GM12878 (cell line): ENCODE measurements around the gene CACNA1G. TPM values are rescaled to one million over a fixed set of nuclear protein-coding genes. Genes with fewer than 3 reads are reported as not detected.

Experiments
- ATAC-seq: fragments of 200-7000 bp; cut with Tn5 transposase; 3 replicates; pipeline ENCODE4 v1.9.1; 2020; ENCODE audit warnings: mild to moderate bottlenecking, moderate library complexity
- BruUV-seq: library from RNA; stranded (reverse); fragments of 400-500 nt; replicated peaks from 2 replicates; lab custom pipeline; 2021; lab: Mats Ljungman, UMichigan
- CTCF ChIA-PET: fragments of 300-600 bp; sonication (Branson Sonifier 250); formaldehyde crosslinking; extraction: SDS; loops from one replicate; lab custom pipeline; 2021; ENCODE audit warnings: inconsistent platforms; lab: Yijun Ruan, JAX
- POLR2A ChIA-PET: fragments of 350-600 bp; formaldehyde crosslinking; extraction: SDS; loops from one replicate; lab custom pipeline; 2021; ENCODE audit warnings: inconsistent platforms; lab: Charles Lee
- RAD21 ChIA-PET: fragments of 300-600 bp; sonication (Branson Sonifier 250); formaldehyde crosslinking; loops from one replicate; lab custom pipeline; 2023; ENCODE audit warnings: antibody characterized with exemption; ENCODE audit not compliant: unreplicated experiment; lab: Charles Lee
- SMC1A ChIA-PET: fragments of 300-600 bp; sonication (Branson Sonifier 250); formaldehyde crosslinking; loops from one replicate; lab custom pipeline; 2023; ENCODE audit not compliant: unreplicated experiment, uncharacterized antibody; lab: Charles Lee
- DNase-seq: peaks from one replicate; pipeline ENCODE4 v3.0.0-alpha.2; 2011; ENCODE audit warnings: low read depth, low spot score
- FAIRE-seq: peaks from 3 replicates; lab custom pipeline; 2011; peaks lifted over from hg19 to GRCh38; lab: Jason Lieb, UNC
- H2AFZ ChIP-seq: 2 replicates; pipeline ENCODE4 v1.6.0; 2011; ENCODE audit warnings: low read depth, low read length, control low read depth; ENCODE audit not compliant: control insufficient read depth
- H3K27ac ChIP-seq: 2 replicates; pipeline ENCODE4 v1.5.1; 2011; ENCODE audit warnings: control low read depth; ENCODE audit not compliant: control insufficient read depth, insufficient read depth
- H3K27me3 ChIP-seq, 2 experiments: replicated peaks in 1 of 2; 2 replicates each; pipeline versions ENCODE4 v1.6.0 to v1.6.1; 2011; ENCODE audit warnings: low read length in 1 of 2; ENCODE audit not compliant: control insufficient read depth in 2 of 2, insufficient read depth in 2 of 2
- H3K36me3 ChIP-seq, 2 experiments: 2 replicates each; pipeline ENCODE4 v1.5.1; 2011; ENCODE audit warnings: low read length in 1 of 2; ENCODE audit not compliant: control insufficient read depth in 2 of 2, insufficient read depth in 2 of 2
- H3K4me1 ChIP-seq: 2 replicates; pipeline ENCODE4 v1.6.1; 2011; ENCODE audit warnings: mild to moderate bottlenecking, low read length, moderate library complexity, mixed read lengths; ENCODE audit not compliant: control insufficient read depth, insufficient read depth
- H3K4me2 ChIP-seq: 2 replicates; pipeline ENCODE4 v1.6.0; 2011; ENCODE audit warnings: control low read depth; ENCODE audit not compliant: control insufficient read depth, insufficient read depth
- H3K4me3 ChIP-seq: fragments of 200-600 bp; sonication (generic); 2 replicates; pipeline ENCODE4 v1.5.1; 2016
- H3K79me2 ChIP-seq: 2 replicates; pipeline ENCODE4 v1.6.0; 2011; ENCODE audit warnings: low read length; ENCODE audit not compliant: control insufficient read depth, insufficient read depth
- H3K9ac ChIP-seq: 2 replicates; pipeline ENCODE4 v1.8.0; 2011; ENCODE audit warnings: low read length, control low read depth, mixed read lengths; ENCODE audit not compliant: control insufficient read depth, insufficient read depth
- H3K9me3 ChIP-seq: replicated peaks from 3 replicates; pipeline ENCODE4 v1.5.1; 2011; ENCODE audit warnings: mild to moderate bottlenecking, low read length; ENCODE audit not compliant: control insufficient read depth, insufficient read depth
- H4K20me1 ChIP-seq: 2 replicates; pipeline ENCODE4 v1.6.0; 2011; ENCODE audit not compliant: control insufficient read depth, insufficient read depth
- CBX3 ChIP-seq: fragments of 200-600 bp; sonication (generic); IDR thresholded peaks from 2 replicates; pipeline ENCODE4 v1.6.1; 2016; ENCODE audit warnings: low read depth, borderline replicate concordance
- CREB1 ChIP-seq: IDR thresholded peaks from 2 replicates; pipeline ENCODE4 v1.6.1; 2012; ENCODE audit warnings: low read depth, mild to moderate bottlenecking, inconsistent platforms
- GABPA ChIP-seq: IDR thresholded peaks from 2 replicates; pipeline ENCODE4 v1.6.1; 2014; ENCODE audit warnings: antibody characterized with exemption, low read depth, mild to moderate bottlenecking, inconsistent platforms
- IRF4 ChIP-seq: IDR thresholded peaks from 2 replicates; pipeline ENCODE4 v1.6.1; 2011; ENCODE audit warnings: low read depth, low read length
- MEF2A ChIP-seq: IDR thresholded peaks from 2 replicates; pipeline ENCODE4 v1.6.1; 2011; ENCODE audit warnings: low read depth, mild to moderate bottlenecking, low read length, moderate library complexity; ENCODE audit not compliant: insufficient read depth
- NFYB ChIP-seq: IDR thresholded peaks from 2 replicates; pipeline ENCODE4 v1.6.1; 2011; ENCODE audit warnings: low read depth, mild to moderate bottlenecking, low read length, improper control_type of control experiment, moderate library complexity; ENCODE audit not compliant: insufficient read depth
- RELA ChIP-seq: fragments of 450-650 bp; IDR thresholded peaks from 2 replicates; pipeline ENCODE4 v1.8.0; 2014; ENCODE audit warnings: borderline replicate concordance; ENCODE audit not compliant: partially characterized antibody
- SIN3A ChIP-seq: IDR thresholded peaks from 2 replicates; pipeline ENCODE4 v1.6.1; 2012; ENCODE audit warnings: low read depth, low read length, improper control_type of control experiment
- SUZ12 ChIP-seq: fragments of 200-600 bp; sonication (generic); IDR thresholded peaks from one replicate; pipeline ENCODE4 v1.6.1; 2018; ENCODE audit warnings: antibody characterized with exemption, mild to moderate bottlenecking; ENCODE audit not compliant: unreplicated experiment
- YBX1 ChIP-seq: fragments of 450-650 bp; IDR thresholded peaks from 2 replicates; pipeline ENCODE4 v1.6.1; 2016; ENCODE audit warnings: antibody characterized with exemption
- YY1 ChIP-seq: IDR thresholded peaks from 2 replicates; pipeline ENCODE4 v1.6.1; 2011; ENCODE audit warnings: low read depth, mild to moderate bottlenecking, low read length
- ZSCAN29 ChIP-seq: fragments of 450-650 bp; IDR thresholded peaks from 2 replicates; pipeline ENCODE4 v1.6.1; 2017; ENCODE audit warnings: mild to moderate bottlenecking, moderate library complexity
- WGBS: methylation state at CpG from one replicate; pipeline ENCODE4 v1.1.6; 2016; ENCODE audit warnings: low lambda C conversion rate; ENCODE audit not compliant: insufficient replicate concordance, insufficient coverage; ENCODE audit errors: missing lambda C conversion rate; 5-methylcytosine and 5-hydroxymethylcytosine counted together
- in situ Hi-C: fragments of 300-500 bp; cut with MboI; formaldehyde crosslinking; loops from 9 replicates; pipeline ENCODE4 v1.14.3; 2018; ENCODE audit warnings: mixed read lengths
- intact Hi-C: fragments of 100-400 bp; cut with micrococcal nuclease; formaldehyde crosslinking; loops from one replicate; pipeline ENCODE4 v1.14.2; 2022; ENCODE audit not compliant: unreplicated experiment
- polyA plus RNA-seq, 11 experiments: library from polyadenylated mRNA; depleted of rRNA in 4 of 11; unstranded in 6 of 11; stranded (reverse) in 5 of 11; fragments of >200 nt; fragmentation: Nextera tagmentation in 4 of 11; fragmentation: Illumina TruSeq in 1 of 11; extraction: Ambion mirVana in 4 of 11; extraction: Trizol in 1 of 11; gene quantifications; 1 replicate in 1 of 11; 2 replicates in 10 of 11; pipeline versions ENCODE4 v1.2.1 to v1.2.3, GENCODE V29; 2011 to 2016; ENCODE audit warnings: inconsistent platforms in 2 of 11, missing spikeins in 2 of 11, low read depth in 1 of 11
- total RNA-seq, 4 experiments: library from RNA; depleted of rRNA in 3 of 4; stranded (reverse); fragments of >200 nt in 3 of 4; fragmentation: Illumina TruSeq in 1 of 4; extraction: Trizol in 1 of 4; gene quantifications; 2 replicates each; pipeline versions ENCODE4 v1.2.1 to v1.2.3, GENCODE V29; 2013 to 2021

CACNA1G gene
- total and polyA plus RNA-seq, 10 of the 15 experiments (the other 5 are each of a cell fraction or from before 2014, with no cell fraction given): 0.03 to 0.15 TPM; not detected in 8

- Histone ChIP-seq H3K27me3 (no peaks in the 10 kb centered on the region), H3K79me2 (no peaks in the 10 kb centered on the region), H3K27ac (no peak overlapping the region), H3K4me2 (no peak overlapping the region), H4K20me1 (no peaks in the 10 kb centered on the region), H3K4me3 (no peak overlapping the region), H3K9me3 (no peaks in the 10 kb centered on the region), H3K9ac (no peak overlapping the region), H2AFZ (no peak overlapping the region), H3K36me3 (no peaks in the 10 kb centered on the region), H3K4me1 (no peaks in the 10 kb centered on the region)
- DNase-seq (no peak), FAIRE-seq (no peak), ATAC-seq (no peak)
- intact Hi-C loops: no loop called here
- ChIA-PET POLR2A (interaction anchor here (0.6 kb wide), 1 partner anchor 36 kb away, joined by 5 read pairs; no protein-coding TSS in a partner anchor), CTCF (interaction anchor here (0.6 to 1.7 kb wide), 3 partner anchors 14 to 44 kb away, joined by 3 to 5 read pairs (median 3); no protein-coding TSS in a partner anchor), RAD21 (interaction anchor here (1.0 kb wide), 1 partner anchor 44 kb away, joined by 3 read pairs; no protein-coding TSS in a partner anchor), SMC1A (interaction anchor here (0.8 kb wide), 1 partner anchor 19 kb away, joined by 3 read pairs; no protein-coding TSS in a partner anchor)
- BruUV-seq: no TSS peak
- in situ Hi-C loops: no loop called here
- TF ChIP-seq CBX3 (no peak), SIN3A (no peak), YY1 (no peak), CREB1 (no peak), MEF2A (no peak), SUZ12 (no peak), ZSCAN29 (no peak), NFYB (no peak), IRF4 (no peak), RELA (no peak), GABPA (no peak), YBX1 (no peak)
- WGBS: 81% methylated on average over 10 of the region's 10 CpGs
Observed at GRCh38 chr17:50660887-50661345, 100.4 kb downstream of the CACNA1G start.
